Vagina (tissue), 2 donors: Measurements from ENCODE around the gene AFF3.

ENCODE experiments used
- POLR2A ChIP-seq, 2 donors: fragments of 450-650 bp; IDR thresholded peaks; one replicate each; pipeline ENCODE4 v1.6.1; 2017; ENCODE audit warnings: antibody characterized with exemption in 2 of 2, mild to moderate bottlenecking in 2 of 2, moderate library complexity in 2 of 2
- POLR2AphosphoS5 ChIP-seq, 2 donors: sonication (generic); formaldehyde crosslinking; IDR thresholded peaks; one replicate each; pipeline ENCODE4 v1.9.0; 2017; ENCODE audit warnings: antibody characterized with exemption in 2 of 2, mild to moderate bottlenecking in 2 of 2, low read depth in 1 of 2; ENCODE audit not compliant: insufficient read depth in 1 of 2
- TF ChIP-seq, protein P1 (sequence below), 3 experiments: fragments of 450-650 bp in 2 of 3; fragments of 200-600 bp in 1 of 3; sonication (generic) in 1 of 3; IDR thresholded peaks; one replicate each; pipeline ENCODE4 v1.5.1; 2017 to 2019; ENCODE audit warnings: antibody characterized with exemption in 3 of 3, mild to moderate bottlenecking in 2 of 3, moderate library complexity in 2 of 3

DNA sequence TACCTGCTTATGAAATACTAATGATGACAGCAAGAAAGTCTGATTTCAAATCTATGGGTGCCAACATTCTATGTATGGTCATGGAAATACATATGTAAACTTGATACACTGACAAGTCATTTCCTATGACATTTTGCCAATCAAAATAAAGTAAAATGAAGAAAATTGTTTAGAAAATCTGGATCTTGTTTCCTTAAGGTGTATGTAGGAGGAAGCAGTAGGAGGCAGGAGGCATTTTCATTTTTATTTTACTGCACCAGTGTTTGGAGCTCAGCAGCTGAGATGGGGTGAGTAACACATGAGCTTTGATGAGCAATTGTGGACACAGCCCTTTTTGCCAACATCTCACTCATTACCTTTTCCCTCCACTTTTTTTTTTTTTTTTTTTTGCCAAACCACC, 167.0 kb downstream of the AFF3 start:
- TF ChIP-seq, protein P1, sequence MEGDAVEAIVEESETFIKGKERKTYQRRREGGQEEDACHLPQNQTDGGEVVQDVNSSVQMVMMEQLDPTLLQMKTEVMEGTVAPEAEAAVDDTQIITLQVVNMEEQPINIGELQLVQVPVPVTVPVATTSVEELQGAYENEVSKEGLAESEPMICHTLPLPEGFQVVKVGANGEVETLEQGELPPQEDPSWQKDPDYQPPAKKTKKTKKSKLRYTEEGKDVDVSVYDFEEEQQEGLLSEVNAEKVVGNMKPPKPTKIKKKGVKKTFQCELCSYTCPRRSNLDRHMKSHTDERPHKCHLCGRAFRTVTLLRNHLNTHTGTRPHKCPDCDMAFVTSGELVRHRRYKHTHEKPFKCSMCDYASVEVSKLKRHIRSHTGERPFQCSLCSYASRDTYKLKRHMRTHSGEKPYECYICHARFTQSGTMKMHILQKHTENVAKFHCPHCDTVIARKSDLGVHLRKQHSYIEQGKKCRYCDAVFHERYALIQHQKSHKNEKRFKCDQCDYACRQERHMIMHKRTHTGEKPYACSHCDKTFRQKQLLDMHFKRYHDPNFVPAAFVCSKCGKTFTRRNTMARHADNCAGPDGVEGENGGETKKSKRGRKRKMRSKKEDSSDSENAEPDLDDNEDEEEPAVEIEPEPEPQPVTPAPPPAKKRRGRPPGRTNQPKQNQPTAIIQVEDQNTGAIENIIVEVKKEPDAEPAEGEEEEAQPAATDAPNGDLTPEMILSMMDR (IDR thresholded peaks at IDR 0.05), result no peak
- no peak for TF ChIP-seq POLR2A (IDR thresholded peaks at IDR 0.05)
- TF ChIP-seq POLR2AphosphoS5 (IDR thresholded peaks at IDR 0.05; ENCODE audit: insufficient read depth in 1 of 2, low read depth in 1 of 2), result no peak
